HepG2 (cell line): ENCODE measurements around the gene ANP32A. TPM values are rescaled to one million over a fixed set of nuclear protein-coding genes. Genes with fewer than 3 reads are reported as not detected.

Experiments
- BRF2 ChIP-seq: sonication (generic); formaldehyde crosslinking; IDR thresholded peaks from 2 replicates; pipeline ENCODE4 v1.8.1; 2022; ENCODE audit warnings: mild to moderate bottlenecking, missing genetic modification reagents
- ELF1 ChIP-seq: sonication (generic); formaldehyde crosslinking; IDR thresholded peaks from 2 replicates; pipeline ENCODE4 v1.4.0; 2020; ENCODE audit warnings: missing genetic modification reagents
- HOXA9 ChIP-seq: sonication (generic); formaldehyde crosslinking; IDR thresholded peaks from 2 replicates; pipeline ENCODE4 v1.8.1; 2022; ENCODE audit warnings: missing genetic modification reagents, mild to moderate bottlenecking, moderate library complexity, borderline replicate concordance
- KDM1A ChIP-seq: IDR thresholded peaks from 2 replicates; pipeline ENCODE4 v1.6.1; 2016; ENCODE audit warnings: missing compliant biosample characterization
- KLF9 ChIP-seq: IDR thresholded peaks from 2 replicates; pipeline ENCODE4 v1.6.1; 2016; ENCODE audit warnings: low read depth
- MAFK ChIP-seq, 2 experiments: IDR thresholded peaks in 1 of 2; conservative IDR thresholded peaks in 1 of 2; 2 replicates each; pipeline ENCODE4 v1.6.1; 2011; ENCODE audit warnings: improper control_type of control experiment in 2 of 2, low read length in 2 of 2
- TEAD2 ChIP-seq: sonication (generic); formaldehyde crosslinking; IDR thresholded peaks from 2 replicates; pipeline ENCODE4 v1.9.0; 2021; ENCODE audit warnings: missing genetic modification reagents
- YEATS2 ChIP-seq: sonication (generic); formaldehyde crosslinking; IDR thresholded peaks from 2 replicates; pipeline ENCODE4 v1.4.0; 2020; ENCODE audit warnings: missing genetic modification reagents, borderline replicate concordance
- YEATS4 ChIP-seq: sonication (generic); formaldehyde crosslinking; IDR thresholded peaks from 2 replicates; pipeline ENCODE4 v1.4.0; 2020; ENCODE audit warnings: missing genetic modification reagents, borderline replicate concordance
- ZBTB2 ChIP-seq: sonication (generic); formaldehyde crosslinking; IDR thresholded peaks from 2 replicates; pipeline ENCODE4 v1.8.0; 2022; ENCODE audit warnings: low read depth, missing genetic modification reagents
- ZBTB3 ChIP-seq: sonication (generic); formaldehyde crosslinking; IDR thresholded peaks from 2 replicates; pipeline ENCODE4 v1.4.0; 2020; ENCODE audit warnings: low read depth, mild to moderate bottlenecking, moderate library complexity, missing genetic modification reagents, borderline replicate concordance
- ZFAT ChIP-seq: sonication (generic); formaldehyde crosslinking; conservative IDR thresholded peaks from 2 replicates; pipeline ENCODE4 v1.8.1; 2023; ENCODE audit warnings: missing genetic modification reagents, inconsistent platforms
- ZFP90 ChIP-seq: sonication (generic); formaldehyde crosslinking; IDR thresholded peaks from 2 replicates; pipeline ENCODE4 v1.8.0; 2022; ENCODE audit warnings: missing genetic modification reagents, mild to moderate bottlenecking, inconsistent platforms, borderline replicate concordance
- ZNF652 ChIP-seq: IDR thresholded peaks from 2 replicates; pipeline ENCODE4 v1.6.1; 2016; ENCODE audit warnings: low read depth, borderline replicate concordance
- ZNF740 ChIP-seq: sonication (generic); formaldehyde crosslinking; IDR thresholded peaks from 2 replicates; pipeline ENCODE4 v1.4.0; 2020; ENCODE audit warnings: missing genetic modification reagents
- polyA plus RNA-seq, 8 experiments: library from polyadenylated mRNA; depleted of rRNA in 3 of 8; stranded (reverse) in 7 of 8; unstranded in 1 of 8; fragments of >200 nt; fragmentation: Illumina TruSeq in 4 of 8; extraction: Trizol in 4 of 8; gene quantifications; 2 replicates each; pipeline versions ENCODE4 v1.2.1 to v1.2.3, GENCODE V29; 2011 to 2016; ENCODE audit warnings: low read depth in 4 of 8, missing spikeins in 1 of 8, mixed read lengths in 1 of 8; ENCODE audit not compliant: insufficient read depth in 1 of 8
- total RNA-seq, 5 experiments: library from RNA; depleted of rRNA; stranded (reverse); fragments of >200 nt; fragmentation: Illumina TruSeq; extraction: Trizol; gene quantifications; 2 replicates each; pipeline ENCODE4 v1.2.3, GENCODE V29; 2016; ENCODE audit warnings: low read depth in 1 of 5
- TF ChIP-seq, protein P1 (sequence below), 2 experiments: sonication (generic) in 1 of 2; formaldehyde crosslinking in 1 of 2; IDR thresholded peaks; 2 replicates each; pipeline versions ENCODE4 v1.4.0 to v1.6.1; 2016 to 2020; ENCODE audit warnings: borderline replicate concordance in 1 of 2, low read depth in 1 of 2, mild to moderate bottlenecking in 1 of 2, missing genetic modification reagents in 1 of 2
- TF ChIP-seq, protein P2 (sequence below): sonication (generic); formaldehyde crosslinking; IDR thresholded peaks from 2 replicates; pipeline ENCODE4 v1.4.0; 2020; ENCODE audit warnings: mild to moderate bottlenecking, missing genetic modification reagents

The ANP32A gene
- total and polyA plus RNA-seq, 2 of the 13 experiments (the other 11 are each of a cell fraction or from before 2014, with no cell fraction given) = 60.6 to 206 TPM

DNA sequence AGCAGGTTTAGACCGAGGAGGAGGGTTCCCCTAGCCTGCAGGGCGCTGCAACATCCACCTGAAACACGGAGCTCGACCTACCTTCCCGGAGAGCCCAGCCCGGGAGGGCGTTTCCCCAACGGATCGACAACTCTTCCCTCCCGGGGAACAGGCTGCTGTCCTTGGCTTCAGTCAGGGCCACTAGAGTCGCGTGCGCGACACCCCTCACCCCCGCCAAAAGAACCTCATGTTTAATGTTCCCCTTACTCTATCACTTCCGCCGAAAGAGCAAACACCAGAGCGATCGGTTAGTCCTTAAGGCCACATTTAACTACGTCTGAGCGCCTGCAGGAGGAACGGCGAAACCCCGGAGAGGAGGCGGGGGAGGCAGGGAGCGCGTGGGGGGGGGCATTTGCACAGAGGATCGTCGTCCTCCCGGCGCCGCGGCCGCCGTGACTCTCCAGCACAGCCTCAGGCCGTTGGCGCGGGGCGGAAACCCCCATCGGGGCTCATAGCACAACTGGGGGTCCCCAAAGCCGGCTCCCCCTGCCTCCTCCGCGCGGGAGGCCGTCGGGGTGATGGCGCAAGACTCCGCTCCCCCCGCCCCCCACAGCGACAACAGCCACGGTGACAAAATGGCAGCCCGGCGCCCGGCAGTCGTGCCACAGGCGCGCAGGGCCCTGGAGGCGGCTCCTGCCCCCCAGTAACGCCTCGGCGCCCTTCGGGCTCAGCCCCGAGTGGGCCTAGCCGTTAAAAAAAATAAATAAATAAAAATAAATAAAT lies 3.2 kb downstream of the ANP32A start (continued):
- TF ChIP-seq, protein P1, sequence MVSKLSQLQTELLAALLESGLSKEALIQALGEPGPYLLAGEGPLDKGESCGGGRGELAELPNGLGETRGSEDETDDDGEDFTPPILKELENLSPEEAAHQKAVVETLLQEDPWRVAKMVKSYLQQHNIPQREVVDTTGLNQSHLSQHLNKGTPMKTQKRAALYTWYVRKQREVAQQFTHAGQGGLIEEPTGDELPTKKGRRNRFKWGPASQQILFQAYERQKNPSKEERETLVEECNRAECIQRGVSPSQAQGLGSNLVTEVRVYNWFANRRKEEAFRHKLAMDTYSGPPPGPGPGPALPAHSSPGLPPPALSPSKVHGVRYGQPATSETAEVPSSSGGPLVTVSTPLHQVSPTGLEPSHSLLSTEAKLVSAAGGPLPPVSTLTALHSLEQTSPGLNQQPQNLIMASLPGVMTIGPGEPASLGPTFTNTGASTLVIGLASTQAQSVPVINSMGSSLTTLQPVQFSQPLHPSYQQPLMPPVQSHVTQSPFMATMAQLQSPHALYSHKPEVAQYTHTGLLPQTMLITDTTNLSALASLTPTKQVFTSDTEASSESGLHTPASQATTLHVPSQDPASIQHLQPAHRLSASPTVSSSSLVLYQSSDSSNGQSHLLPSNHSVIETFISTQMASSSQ (IDR thresholded peaks at IDR 0.05; ENCODE audit: low read depth) = 0 out of 2 replicates have a peak, but pooled peaks have one; percentile 2
- TF ChIP-seq, protein P1 (CRISPR knock-in tag; IDR thresholded peaks at IDR 0.05; ENCODE audit: borderline replicate concordance) = no peak
- no peak for TF ChIP-seq ZFP90
- no peak for TF ChIP-seq KDM1A (CRISPR knock-in tag)
- TF ChIP-seq ZFAT = no peak
- TF ChIP-seq, protein P2, sequence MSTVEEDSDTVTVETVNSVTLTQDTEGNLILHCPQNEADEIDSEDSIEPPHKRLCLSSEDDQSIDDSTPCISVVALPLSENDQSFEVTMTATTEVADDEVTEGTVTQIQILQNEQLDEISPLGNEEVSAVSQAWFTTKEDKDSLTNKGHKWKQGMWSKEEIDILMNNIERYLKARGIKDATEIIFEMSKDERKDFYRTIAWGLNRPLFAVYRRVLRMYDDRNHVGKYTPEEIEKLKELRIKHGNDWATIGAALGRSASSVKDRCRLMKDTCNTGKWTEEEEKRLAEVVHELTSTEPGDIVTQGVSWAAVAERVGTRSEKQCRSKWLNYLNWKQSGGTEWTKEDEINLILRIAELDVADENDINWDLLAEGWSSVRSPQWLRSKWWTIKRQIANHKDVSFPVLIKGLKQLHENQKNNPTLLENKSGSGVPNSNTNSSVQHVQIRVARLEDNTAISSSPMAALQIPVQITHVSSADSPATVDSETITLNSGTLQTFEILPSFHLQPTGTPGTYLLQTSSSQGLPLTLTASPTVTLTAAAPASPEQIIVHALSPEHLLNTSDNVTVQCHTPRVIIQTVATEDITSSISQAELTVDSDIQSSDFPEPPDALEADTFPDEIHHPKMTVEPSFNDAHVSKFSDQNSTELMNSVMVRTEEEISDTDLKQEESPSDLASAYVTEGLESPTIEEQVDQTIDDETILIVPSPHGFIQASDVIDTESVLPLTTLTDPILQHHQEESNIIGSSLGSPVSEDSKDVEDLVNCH (CRISPR knock-in tag) = no peak
- TF ChIP-seq MAFK (conservative IDR thresholded peaks at IDR 0.05 in 1 of 2, IDR thresholded peaks at IDR 0.05 in 1 of 2; ENCODE audit: low read length in 2 of 2) = no peak
- TF ChIP-seq ZNF740 (CRISPR knock-in tag) = peak; percentile 94
- TF ChIP-seq ZBTB2 (CRISPR knock-in tag) = 0 out of 2 replicates have a peak, but pooled peaks have one; percentile 10
- TF ChIP-seq HOXA9 (CRISPR knock-in tag) = no peak; the same call in 1 of the 2 replicates
- no peak for TF ChIP-seq ZNF652 (CRISPR knock-in tag)
- no peak for TF ChIP-seq YEATS2 (CRISPR knock-in tag)
- TF ChIP-seq KLF9 = no peak
- TF ChIP-seq TEAD2 = no peak
- no peak; the same call in 1 of the 2 replicates for TF ChIP-seq BRF2 (CRISPR knock-in tag)
- TF ChIP-seq ELF1 (CRISPR knock-in tag) = no peak
- TF ChIP-seq ZBTB3 (CRISPR knock-in tag) = no peak
- TF ChIP-seq YEATS4 (CRISPR knock-in tag) = peak; percentile 61
